Endothelial cell of hepatic sinusoid (primary cell): ENCODE data around the gene ZNF716.
"Not testable (repeated sequence)": the region's sequence is repeated elsewhere in the genome, so short reads cannot be mapped to it uniquely, and the experiment has no call there.

Experiments
- in situ Hi-C: cut with HindIII; loops from 2 replicates; pipeline ENCODE4 v1.10.0; 2017; ENCODE audit warnings: low sequenced_read_pairs

ZNF716 gene

GRCh38 chr7:57449904-57450303 lies at the start of gene ZNF716:
Gene ZNF716 (plus strand): TSS chr7:57450177. CDS start chr7:57450289, 112 bp downstream.
- in situ Hi-C loops, result no loop called here

DNA sequence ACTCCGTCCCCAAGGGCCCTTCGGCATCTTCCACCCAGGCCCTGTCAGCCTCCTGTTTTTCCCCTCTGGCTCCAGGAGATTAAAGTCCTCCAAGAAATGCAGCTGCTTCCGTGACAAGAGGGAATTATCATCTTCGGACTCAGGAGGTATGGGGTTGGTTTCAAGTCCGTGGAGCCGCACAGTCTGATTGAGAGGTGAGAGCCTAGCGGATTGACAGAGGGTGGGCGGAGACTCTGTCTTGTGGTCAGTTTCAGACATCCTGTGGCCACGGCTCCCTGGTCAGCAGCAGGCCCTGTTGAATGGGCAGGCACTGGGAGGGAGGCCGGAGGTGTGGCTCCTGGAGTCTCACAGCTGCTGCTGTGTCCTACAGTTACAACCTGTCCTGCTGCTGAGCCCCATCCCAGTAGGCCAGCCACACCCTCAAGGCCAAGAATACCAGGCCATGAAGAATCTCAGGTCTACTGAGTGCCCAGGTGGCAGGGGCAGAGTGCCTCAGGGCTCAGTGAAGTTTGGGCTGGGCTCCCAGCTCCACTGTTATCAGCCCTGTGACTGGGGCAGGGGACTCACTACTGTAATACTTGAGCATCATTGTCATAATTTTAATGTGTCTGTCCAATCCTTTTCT lies 49.3 kb upstream of the ZNF716 start:
- in situ Hi-C loops, result no loop called here

DNA sequence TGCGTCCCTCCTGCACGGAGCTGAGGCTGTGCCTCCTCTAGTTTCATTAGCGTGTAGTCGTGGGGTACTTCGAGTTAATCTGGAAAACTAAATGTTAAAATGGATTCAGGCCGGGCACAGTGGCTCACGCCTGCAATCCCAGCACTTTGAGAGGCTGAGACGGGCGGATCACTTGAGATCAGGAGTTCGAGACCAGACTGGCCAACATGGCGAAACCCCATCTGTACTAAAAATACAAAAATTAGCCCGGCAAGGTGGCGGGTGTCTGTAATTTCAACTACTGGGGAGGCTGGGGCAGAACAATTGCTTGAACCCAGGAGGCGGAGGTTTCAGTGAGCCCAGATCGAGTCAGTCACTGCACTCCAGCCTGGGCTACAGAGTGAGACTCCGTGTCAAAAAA lies 46.9 kb upstream of the ZNF716 start:
- in situ Hi-C loops, result not testable (repeated sequence)

- in situ Hi-C loops, result no loop called here
Measured at GRCh38 chr7:57403601-57404342, 46.2 kb upstream of the ZNF716 start.

DNA sequence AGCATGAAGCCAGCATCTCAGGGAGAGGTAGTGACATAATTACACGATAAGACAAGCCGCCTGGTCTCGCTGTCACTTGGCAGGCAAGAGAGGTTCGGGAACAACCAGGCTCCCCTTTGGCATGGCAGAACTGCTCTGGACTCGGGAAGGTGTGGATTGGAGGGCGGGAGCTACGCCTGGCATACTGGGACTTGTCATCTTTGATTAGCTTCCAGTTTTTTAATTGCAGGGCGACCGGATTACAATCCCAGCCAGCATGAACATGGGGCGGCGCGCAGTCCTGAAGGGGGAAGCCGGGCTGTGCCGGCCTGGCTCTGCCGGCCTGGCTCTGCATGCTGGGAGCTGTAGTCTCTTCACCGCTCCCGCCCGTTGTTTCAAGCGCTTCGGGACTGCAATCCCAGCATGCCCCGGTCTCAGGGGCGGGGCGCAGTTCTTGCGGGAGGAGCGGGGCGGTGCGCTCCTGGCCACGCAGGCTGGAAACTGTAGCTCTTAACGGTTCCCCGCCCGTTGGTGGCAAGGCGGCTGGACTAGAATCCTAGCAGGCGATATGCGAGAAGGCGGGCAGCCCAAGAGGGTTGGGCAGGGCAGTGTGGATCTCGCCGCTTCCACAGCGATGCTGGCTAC lies 45.5 kb upstream of the ZNF716 start:
- in situ Hi-C loops, result no loop called here

- in situ Hi-C loops, result no loop called here
Measured at GRCh38 chr7:57404967-57405421, 45.0 kb upstream of the ZNF716 start.

DNA sequence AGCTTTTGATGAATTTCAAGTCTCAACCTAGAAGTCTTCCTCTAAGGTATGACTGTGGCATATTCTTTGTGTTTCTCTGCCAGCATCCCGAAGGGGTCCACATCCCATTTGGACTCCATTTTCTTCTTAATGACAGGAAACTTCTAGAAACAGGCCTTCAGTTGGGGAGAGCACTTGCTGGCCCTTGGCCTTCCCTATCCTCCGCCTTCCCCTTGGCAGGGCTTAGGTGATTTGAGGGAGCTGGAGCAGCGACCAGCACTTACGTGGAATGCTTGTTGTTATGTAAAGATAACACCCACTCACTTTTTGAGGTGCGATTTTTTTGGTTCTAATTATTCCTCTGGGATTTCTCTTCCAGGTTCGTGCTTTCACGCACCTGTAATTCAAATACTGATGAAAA lies 42.9 kb upstream of the ZNF716 start:
- in situ Hi-C loops, result no loop called here

DNA sequence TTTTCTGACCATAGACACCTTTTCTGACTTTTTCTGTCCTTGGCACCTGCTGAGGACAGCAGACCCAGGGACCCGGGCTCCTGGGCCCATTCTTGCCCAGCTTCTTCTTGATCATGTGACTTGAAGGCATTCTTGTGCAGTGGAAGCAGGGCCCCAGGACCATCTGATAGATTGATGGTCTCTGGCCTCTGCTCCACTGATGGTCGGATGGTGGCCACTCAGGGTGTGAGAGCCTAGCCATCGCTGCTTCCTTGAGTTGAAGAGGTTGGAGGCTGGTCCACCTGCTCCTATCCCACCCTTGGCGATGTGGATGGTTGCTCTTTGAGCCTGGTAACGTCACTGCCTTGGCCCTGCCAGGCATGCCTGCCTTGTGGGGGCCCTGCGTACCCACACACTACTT lies 37.8 kb upstream of the ZNF716 start:
- in situ Hi-C loops, result no loop called here

- in situ Hi-C loops, result no loop called here
Measured at GRCh38 chr7:57412618-57413017, 37.4 kb upstream of the ZNF716 start.

GRCh38 chr7:57413529-57414398 lies 36.2 kb upstream of the ZNF716 start:
- in situ Hi-C loops, result no loop called here

DNA sequence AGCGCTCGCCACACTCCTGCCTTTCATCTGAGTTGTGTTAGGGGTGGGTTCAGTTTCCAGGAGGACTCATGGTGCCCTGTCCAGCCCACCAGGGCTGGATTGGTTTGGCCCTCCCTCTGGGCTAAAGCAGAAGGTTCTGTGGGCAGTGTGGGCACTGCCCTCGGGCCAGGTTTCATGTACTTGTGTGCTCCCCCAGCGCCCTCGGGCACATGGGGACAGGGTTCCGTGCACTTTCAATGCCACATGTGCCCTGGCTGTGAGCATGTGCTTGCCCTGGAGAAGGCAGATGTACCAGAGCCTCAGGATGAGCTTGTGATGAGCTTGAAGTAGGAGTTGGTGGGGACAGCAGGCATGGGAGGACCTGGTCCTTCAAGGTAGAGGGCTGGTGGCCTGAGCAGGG lies 35.6 kb upstream of the ZNF716 start:
- in situ Hi-C loops, result no loop called here

GRCh38 chr7:57414852-57415251 lies 35.1 kb upstream of the ZNF716 start:
- in situ Hi-C loops, result no loop called here

GRCh38 chr7:57415326-57415725 lies 34.7 kb upstream of the ZNF716 start:
- in situ Hi-C loops, result no loop called here

DNA sequence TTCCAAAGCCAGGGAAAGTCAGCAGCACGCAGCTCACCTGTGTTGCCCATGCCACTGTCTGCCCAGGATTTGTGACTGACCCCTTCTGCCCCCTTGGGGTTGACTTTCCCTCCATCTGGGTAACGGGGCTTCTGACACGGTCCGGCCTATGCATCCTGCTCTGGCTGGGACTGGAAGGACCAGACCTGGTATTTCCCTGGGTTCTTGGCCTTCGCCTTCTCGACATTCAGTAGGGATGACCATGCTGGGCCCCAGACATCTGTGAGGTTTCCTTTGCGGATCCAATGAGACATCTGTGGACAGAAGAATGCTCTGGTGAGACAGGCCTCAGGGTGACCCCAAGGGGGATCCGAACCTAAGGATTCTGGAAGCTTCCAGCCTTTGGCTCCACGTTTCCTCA lies 34.2 kb upstream of the ZNF716 start:
- in situ Hi-C loops, result no loop called here

DNA sequence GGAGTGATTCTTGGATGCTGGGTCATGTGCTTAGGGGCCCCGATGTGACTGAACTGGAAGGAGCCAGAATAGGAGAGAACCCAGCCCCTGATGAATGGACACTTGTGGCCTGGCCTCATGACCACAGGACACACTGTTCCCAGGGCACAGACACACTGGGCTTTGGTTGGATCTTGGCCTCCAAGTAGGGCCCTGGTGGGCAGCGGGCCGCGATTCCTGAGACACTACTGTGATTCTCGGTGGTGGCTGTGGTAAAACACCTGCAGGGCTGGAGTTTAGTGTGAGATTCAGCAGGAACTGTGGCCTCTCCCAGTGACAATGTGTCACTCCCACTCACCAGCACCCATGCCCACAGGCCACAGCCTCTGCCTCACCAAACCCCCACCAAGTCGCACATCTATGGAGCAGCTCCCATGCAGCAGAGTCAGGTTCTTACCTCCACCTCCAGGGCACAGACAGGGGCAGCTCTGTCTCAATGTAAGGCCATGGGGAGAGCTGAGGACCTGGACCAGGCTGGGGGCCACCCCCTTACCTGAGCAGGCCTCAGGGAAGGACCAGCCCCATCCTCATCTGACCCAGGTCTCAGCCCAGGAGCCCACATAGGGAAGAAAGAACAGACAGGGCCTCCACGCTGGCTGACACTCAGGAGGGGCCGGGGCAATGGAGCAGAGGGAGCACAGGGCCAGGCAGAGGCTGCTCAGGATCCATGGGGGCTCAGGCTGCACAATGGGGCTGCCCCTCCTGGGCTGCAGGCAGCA lies 33.2 kb upstream of the ZNF716 start:
- in situ Hi-C loops, result no loop called here

GRCh38 chr7:57417736-57418135 lies 32.2 kb upstream of the ZNF716 start:
- in situ Hi-C loops, result no loop called here

DNA sequence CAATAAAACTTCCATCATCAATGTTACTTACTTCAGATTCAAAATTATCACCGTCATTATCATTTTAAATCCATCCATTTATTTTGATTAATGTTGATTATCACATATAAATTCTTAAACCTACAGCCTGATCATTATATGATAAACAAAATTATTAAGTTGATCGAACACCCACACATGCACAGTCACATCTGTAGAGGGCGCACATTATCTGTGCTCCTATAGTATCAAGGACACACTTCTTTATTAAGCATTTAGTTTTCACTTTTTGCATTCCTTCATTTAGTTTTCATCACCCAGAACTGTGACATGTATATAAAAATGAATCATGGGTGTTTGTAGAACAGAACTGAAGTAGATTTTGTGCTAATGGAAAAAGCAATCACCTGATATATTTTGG lies 26.2 kb upstream of the ZNF716 start:
- in situ Hi-C loops, result no loop called here

GRCh38 chr7:57424515-57425238 lies 25.3 kb upstream of the ZNF716 start:
- in situ Hi-C loops, result no loop called here

DNA sequence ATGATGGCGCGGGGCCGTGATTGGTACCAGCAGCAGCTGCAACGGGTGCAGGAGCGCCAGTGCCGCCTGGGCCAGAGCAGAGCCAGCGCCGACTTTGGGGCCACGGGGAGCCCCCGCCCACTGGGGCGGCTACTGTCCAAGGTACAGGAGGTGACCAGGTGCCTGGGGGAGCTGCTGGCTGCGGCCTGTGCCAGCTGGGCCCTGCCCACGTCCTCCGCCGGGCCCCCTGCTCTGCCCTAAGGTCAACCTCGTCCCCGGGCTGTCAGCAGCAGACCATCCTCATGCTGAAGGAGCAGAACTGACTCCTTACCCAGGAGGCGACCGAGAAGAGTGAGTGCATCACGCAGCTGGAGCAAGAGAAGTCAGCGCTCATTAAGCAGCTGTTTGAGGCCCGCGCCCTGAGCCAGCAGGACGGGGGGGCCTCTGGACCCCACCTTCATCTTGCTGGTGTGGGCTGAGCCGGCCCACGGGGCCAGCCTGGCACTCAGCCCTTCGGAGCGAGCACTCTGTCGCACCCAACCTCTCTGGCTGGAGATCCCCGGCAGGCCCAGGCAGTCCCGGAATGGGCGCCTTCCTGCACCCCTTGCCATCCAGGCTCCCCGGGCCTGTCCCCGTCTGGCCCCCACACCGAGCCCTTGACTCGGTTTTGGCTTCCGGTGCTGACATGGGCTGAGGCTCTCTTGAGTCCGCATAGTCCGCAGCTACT lies 24.6 kb upstream of the ZNF716 start:
- in situ Hi-C loops, result no loop called here
